ENCODE results near the gene MAGI2. TPM values are rescaled to one million over a fixed set of nuclear protein-coding genes. Genes with fewer than 3 reads are reported as not detected.

The MAGI2 gene
- total RNA-seq, 1 experiment from 2014 or later, result 0.34 TPM

- no TSS peak for BruUV-seq (replicated peaks)
- no peak overlapping the region for H3K4me3 ChIP-seq (ENCODE audit: low read depth, low read length, poor library complexity, severe bottlenecking)
- no peak for DNase-seq (ENCODE audit: low spot score)
- intact Hi-C loops (cut with micrococcal nuclease; ENCODE audit: unreplicated experiment), result no loop called here
- no peak overlapping the region for H3K27ac ChIP-seq (ENCODE audit: low read depth, low read length, poor library complexity, severe bottlenecking)
- ChIA-PET CTCF (no interaction called here), POLR2A (ENCODE audit: low non-redundant PET) (no interaction called here)
- no peaks in the 10 kb centered on the region for H3K36me3 ChIP-seq (ENCODE audit: insufficient read depth, low read length, poor library complexity, severe bottlenecking)
- no peaks in the 10 kb centered on the region for H3K27me3 ChIP-seq (replicated peaks; ENCODE audit: insufficient read depth, low read depth, low read length, poor library complexity)
- no peaks in the 10 kb centered on the region for H3K9me3 ChIP-seq (ENCODE audit: low read depth, low read length, poor library complexity, severe bottlenecking)
- H3K4me1 ChIP-seq (ENCODE audit: insufficient read depth, low read length, poor library complexity, severe bottlenecking), result no peaks in the 10 kb centered on the region
- TF ChIP-seq EZH2 (IDR thresholded peaks at IDR 0.05; ENCODE audit: borderline replicate concordance, low read depth, low read length, poor library complexity, severe bottlenecking) (no peak), CTCF (conservative IDR thresholded peaks at IDR 0.05; ENCODE audit: low read depth, low read length) (no peak)
These were observed 769.9 kb downstream of the MAGI2 start for GRCh38 chr7:78683566-78683965.

- Histone ChIP-seq H3K9me3 (ENCODE audit: low read depth, low read length, poor library complexity, severe bottlenecking) (no peaks in the 10 kb centered on the region), H3K27ac (ENCODE audit: low read depth, low read length, poor library complexity, severe bottlenecking) (no peak overlapping the region), H3K36me3 (ENCODE audit: insufficient read depth, low read length, poor library complexity, severe bottlenecking) (no peaks in the 10 kb centered on the region), H3K4me3 (ENCODE audit: low read depth, low read length, poor library complexity, severe bottlenecking) (no peak overlapping the region), H3K27me3 (replicated peaks; ENCODE audit: insufficient read depth, low read depth, low read length, poor library complexity) (no peaks in the 10 kb centered on the region), H3K4me1 (ENCODE audit: insufficient read depth, low read length, poor library complexity, severe bottlenecking) (no peaks in the 10 kb centered on the region)
- CTCF ChIA-PET, result no interaction called here
- DNase-seq (ENCODE audit: low spot score), result no peak
- intact Hi-C loops (cut with micrococcal nuclease; ENCODE audit: unreplicated experiment), result no loop called here
- no peak for TF ChIP-seq EZH2 (IDR thresholded peaks at IDR 0.05; ENCODE audit: borderline replicate concordance, low read depth, low read length, poor library complexity, severe bottlenecking)
- TF ChIP-seq CTCF (conservative IDR thresholded peaks at IDR 0.05; ENCODE audit: low read depth, low read length), result no peak
- BruUV-seq (replicated peaks), result no TSS peak
- POLR2A ChIA-PET (ENCODE audit: low non-redundant PET), result no interaction called here
These were observed 774.2 kb downstream of the MAGI2 start for GRCh38 chr7:78679112-78679876.

- H3K4me3 ChIP-seq (ENCODE audit: low read depth, low read length, poor library complexity, severe bottlenecking), result no peak overlapping the region
- no peaks in the 10 kb centered on the region for H3K36me3 ChIP-seq (ENCODE audit: insufficient read depth, low read length, poor library complexity, severe bottlenecking)
- ChIA-PET POLR2A (ENCODE audit: low non-redundant PET) (no interaction called here), CTCF (no interaction called here)
- TF ChIP-seq CTCF (conservative IDR thresholded peaks at IDR 0.05; ENCODE audit: low read depth, low read length) (no peak), EZH2 (IDR thresholded peaks at IDR 0.05; ENCODE audit: borderline replicate concordance, low read depth, low read length, poor library complexity, severe bottlenecking) (no peak)
- no TSS peak for BruUV-seq (replicated peaks)
- no peak for DNase-seq (ENCODE audit: low spot score)
- intact Hi-C loops (cut with micrococcal nuclease; ENCODE audit: unreplicated experiment), result no loop called here
- H3K4me1 ChIP-seq (ENCODE audit: insufficient read depth, low read length, poor library complexity, severe bottlenecking), result no peaks in the 10 kb centered on the region
- no peaks in the 10 kb centered on the region for H3K27me3 ChIP-seq (replicated peaks; ENCODE audit: insufficient read depth, low read depth, low read length, poor library complexity)
- no peaks in the 10 kb centered on the region for H3K9me3 ChIP-seq (ENCODE audit: low read depth, low read length, poor library complexity, severe bottlenecking)
- no peak overlapping the region for H3K27ac ChIP-seq (ENCODE audit: low read depth, low read length, poor library complexity, severe bottlenecking)
These were observed 776.1 kb downstream of the MAGI2 start for GRCh38 chr7:78677391-78677790.

Data from A673 (cell line).